PC-9 (cell line): Measurements from ENCODE around the gene PUS1. TPM values are rescaled to one million over a fixed set of nuclear protein-coding genes. Genes with fewer than 3 reads are reported as not detected.

Experiments
- BruUV-seq: library from RNA; stranded (reverse); fragments of 400-500 nt; replicated peaks from 2 replicates; lab custom pipeline; 2021; lab: Mats Ljungman, UMichigan
- CTCF ChIA-PET: fragments of 300-600 bp; sonication (Branson Sonifier 250); formaldehyde crosslinking; loops from one replicate; lab custom pipeline; 2022; ENCODE audit warnings: antibody characterized with exemption; lab: Charles Lee
- POLR2A ChIA-PET: fragments of 300-600 bp; sonication (Branson Sonifier 250); formaldehyde crosslinking; loops from one replicate; lab custom pipeline; 2022; ENCODE audit warnings: antibody characterized with exemption; ENCODE audit not compliant: unreplicated experiment; lab: Charles Lee
- DNase-seq, 2 experiments: peaks; one replicate each; pipeline versions ENCODE4 v3.0.0 to v3.0.0-alpha.2; 2015 to 2022; ENCODE audit warnings: mixed read lengths in 1 of 2
- H2AFZ ChIP-seq: fragments of 200-600 bp; sonication (generic); 2 replicates; pipeline ENCODE4 v1.8.1; 2017; ENCODE audit warnings: antibody characterized with exemption
- H3F3A ChIP-seq: fragments of 200-600 bp; sonication (generic); 2 replicates; pipeline ENCODE4 v1.8.1; 2017; ENCODE audit warnings: antibody characterized with exemption, mild to moderate bottlenecking, low read depth; ENCODE audit not compliant: insufficient read depth
- H3K27ac ChIP-seq: fragments of 200-600 bp; sonication (generic); 2 replicates; pipeline ENCODE4 v1.6.1; 2016; ENCODE audit warnings: mixed run types
- H3K27me3 ChIP-seq: fragments of 200-600 bp; sonication (generic); 2 replicates; pipeline ENCODE4 v1.6.1; 2016; ENCODE audit warnings: low read depth, mixed run types; ENCODE audit not compliant: insufficient read depth
- H3K36me3 ChIP-seq: fragments of 200-600 bp; sonication (generic); 2 replicates; pipeline ENCODE4 v1.6.1; 2016; ENCODE audit warnings: low read depth, mixed run types
- H3K4me1 ChIP-seq: fragments of 200-600 bp; sonication (generic); replicated peaks from 2 replicates; pipeline ENCODE4 v1.6.1; 2016; ENCODE audit warnings: mixed run types; ENCODE audit not compliant: insufficient read depth
- H3K4me2 ChIP-seq: fragments of 200-600 bp; sonication (generic); 2 replicates; pipeline ENCODE4 v1.6.1; 2017; ENCODE audit warnings: mixed run types
- H3K4me3 ChIP-seq: fragments of 200-600 bp; sonication (generic); 2 replicates; pipeline ENCODE4 v1.6.1; 2016; ENCODE audit warnings: mixed run types
- H3K79me2 ChIP-seq: fragments of 200-600 bp; sonication (generic); 2 replicates; pipeline ENCODE4 v1.6.1; 2017; ENCODE audit warnings: low read depth, mixed run types
- H3K9me2 ChIP-seq: fragments of 200-600 bp; sonication (generic); 2 replicates; pipeline ENCODE4 v1.8.1; 2017; ENCODE audit warnings: mild to moderate bottlenecking; ENCODE audit not compliant: insufficient read depth
- H3K9me3 ChIP-seq: fragments of 200-600 bp; sonication (generic); 2 replicates; pipeline ENCODE4 v1.8.1; 2016; ENCODE audit warnings: low read depth; ENCODE audit not compliant: insufficient read depth
- H4K20me1 ChIP-seq: fragments of 200-600 bp; sonication (generic); 2 replicates; pipeline ENCODE4 v1.8.1; 2017; ENCODE audit not compliant: insufficient read depth
- EZH2 ChIP-seq: fragments of 200-600 bp; sonication (generic); IDR thresholded peaks from 2 replicates; pipeline ENCODE4 v1.8.0; 2017; ENCODE audit warnings: antibody characterized with exemption, low read depth
- intact Hi-C: fragments of 100-400 bp; cut with micrococcal nuclease; formaldehyde crosslinking; loops from one replicate; pipeline ENCODE4 v1.10.0; 2022; ENCODE audit not compliant: unreplicated experiment
- total RNA-seq: library from RNA; stranded (reverse); gene quantifications from 2 replicates; pipeline ENCODE4 v1.2.3, GENCODE V29; 2021
- TF ChIP-seq, protein P1 (sequence below): fragments of 200-600 bp; sonication (generic); conservative IDR thresholded peaks from 2 replicates; pipeline ENCODE4 v1.6.1; 2017; ENCODE audit warnings: mixed run types, antibody characterized with exemption, mild to moderate bottlenecking, moderate library complexity

Gene PUS1
- total RNA-seq, 1 experiment from 2014 or later, result 37.0 TPM

DNA sequence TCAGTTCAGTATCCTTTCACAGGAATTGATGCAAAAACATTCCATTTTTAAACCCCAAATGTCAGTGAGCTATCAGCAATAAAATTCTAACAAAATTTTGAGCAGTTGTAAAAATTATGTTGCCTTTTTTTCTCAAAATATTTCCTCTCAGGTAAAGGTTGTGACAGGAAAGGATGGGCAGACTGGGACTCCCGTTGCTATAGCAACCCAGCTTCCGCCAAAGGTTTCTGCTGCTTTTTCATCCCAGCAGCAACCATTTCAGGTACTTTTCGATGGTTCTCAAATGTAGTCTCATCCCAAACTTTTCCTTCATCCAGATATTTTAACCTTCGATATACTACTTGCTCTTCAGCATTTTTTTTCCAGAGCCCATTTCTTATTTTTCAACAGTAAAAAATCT lies 34.3 kb downstream of the PUS1 start:
- BruUV-seq, result no TSS peak
- peaks cover 82% of the 10 kb centered on the region for H4K20me1 ChIP-seq
- H3K27me3 ChIP-seq, result no peaks in the 10 kb centered on the region
- no peaks in the 10 kb centered on the region for H3K9me3 ChIP-seq
- H3K4me3 ChIP-seq, result no peak overlapping the region
- intact Hi-C loops, result no loop called here
- H3K4me2 ChIP-seq, result no peak overlapping the region
- H3K36me3 ChIP-seq, result peaks cover 7% of the 10 kb centered on the region; the same call in 1 of the 2 replicates
- peaks cover 86% of the 10 kb centered on the region for H3K79me2 ChIP-seq
- no peak overlapping the region for H3K27ac ChIP-seq
- TF ChIP-seq, protein P1, sequence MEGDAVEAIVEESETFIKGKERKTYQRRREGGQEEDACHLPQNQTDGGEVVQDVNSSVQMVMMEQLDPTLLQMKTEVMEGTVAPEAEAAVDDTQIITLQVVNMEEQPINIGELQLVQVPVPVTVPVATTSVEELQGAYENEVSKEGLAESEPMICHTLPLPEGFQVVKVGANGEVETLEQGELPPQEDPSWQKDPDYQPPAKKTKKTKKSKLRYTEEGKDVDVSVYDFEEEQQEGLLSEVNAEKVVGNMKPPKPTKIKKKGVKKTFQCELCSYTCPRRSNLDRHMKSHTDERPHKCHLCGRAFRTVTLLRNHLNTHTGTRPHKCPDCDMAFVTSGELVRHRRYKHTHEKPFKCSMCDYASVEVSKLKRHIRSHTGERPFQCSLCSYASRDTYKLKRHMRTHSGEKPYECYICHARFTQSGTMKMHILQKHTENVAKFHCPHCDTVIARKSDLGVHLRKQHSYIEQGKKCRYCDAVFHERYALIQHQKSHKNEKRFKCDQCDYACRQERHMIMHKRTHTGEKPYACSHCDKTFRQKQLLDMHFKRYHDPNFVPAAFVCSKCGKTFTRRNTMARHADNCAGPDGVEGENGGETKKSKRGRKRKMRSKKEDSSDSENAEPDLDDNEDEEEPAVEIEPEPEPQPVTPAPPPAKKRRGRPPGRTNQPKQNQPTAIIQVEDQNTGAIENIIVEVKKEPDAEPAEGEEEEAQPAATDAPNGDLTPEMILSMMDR, result no peak
- no peak for DNase-seq
- no peaks in the 10 kb centered on the region for H3K9me2 ChIP-seq
- H2AFZ ChIP-seq, result no peak overlapping the region
- no peaks in the 10 kb centered on the region for H3K4me1 ChIP-seq
- peaks cover 5% of the 10 kb centered on the region; the same call in 1 of the 2 replicates for H3F3A ChIP-seq
- ChIA-PET CTCF (no interaction called here), POLR2A (no interaction called here)

DNA sequence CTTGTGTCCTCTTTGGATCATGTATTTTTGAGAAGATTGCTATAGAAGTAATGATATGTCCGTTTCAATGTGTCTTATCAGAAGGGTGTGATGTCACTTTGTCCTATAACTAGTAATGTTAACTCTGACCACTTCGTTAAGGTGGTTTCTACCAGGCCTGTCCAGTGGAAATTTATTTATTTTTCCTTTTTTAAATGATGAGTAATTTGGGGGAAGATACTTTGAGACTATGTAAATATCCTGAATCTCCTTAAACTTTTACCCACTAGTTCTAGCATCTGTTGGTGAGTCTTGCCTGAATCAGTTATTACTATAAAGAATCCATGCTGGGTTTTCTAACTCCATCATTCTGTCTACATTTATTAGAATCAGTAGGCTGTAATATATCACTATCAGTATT lies 36.0 kb downstream of the PUS1 start:
- peaks cover 82% of the 10 kb centered on the region for H4K20me1 ChIP-seq
- ChIA-PET POLR2A (no interaction called here), CTCF (no interaction called here)
- no peak for DNase-seq
- H3K4me3 ChIP-seq, result no peak overlapping the region
- H3F3A ChIP-seq, result peaks cover 5% of the 10 kb centered on the region; the same call in 1 of the 2 replicates
- H3K27me3 ChIP-seq, result no peaks in the 10 kb centered on the region
- no TSS peak for BruUV-seq
- H3K9me3 ChIP-seq, result no peaks in the 10 kb centered on the region
- TF ChIP-seq, protein P1, result no peak
- TF ChIP-seq EZH2, result no peak
- no peaks in the 10 kb centered on the region for H3K4me1 ChIP-seq
- intact Hi-C loops, result no loop called here
- H3K36me3 ChIP-seq, result peaks cover 7% of the 10 kb centered on the region; the same call in 1 of the 2 replicates
- peaks cover 86% of the 10 kb centered on the region for H3K79me2 ChIP-seq
- H3K27ac ChIP-seq, result no peak overlapping the region
- H2AFZ ChIP-seq, result no peak overlapping the region
- H3K9me2 ChIP-seq, result no peaks in the 10 kb centered on the region
- H3K4me2 ChIP-seq, result no peak overlapping the region

DNA sequence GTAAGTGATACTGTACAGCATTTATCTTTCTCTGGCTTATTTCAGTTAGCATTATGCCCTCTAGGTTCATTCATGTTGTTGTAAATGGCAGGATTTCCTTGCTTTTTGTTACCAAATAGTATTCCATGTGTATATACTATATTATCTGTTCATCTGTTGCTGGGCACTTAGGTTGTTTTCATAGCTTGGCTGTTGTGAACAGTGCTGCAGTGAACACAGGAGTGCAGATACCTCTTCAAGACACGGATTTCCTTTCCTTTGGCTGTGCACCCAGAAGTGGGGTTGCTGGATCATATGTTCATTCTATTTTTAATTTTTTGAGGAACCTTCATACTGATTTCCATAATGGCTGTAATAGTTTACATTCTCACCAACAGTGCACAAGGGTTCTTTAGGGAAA lies 42.1 kb downstream of the PUS1 start:
- H3K27me3 ChIP-seq, result no peaks in the 10 kb centered on the region
- intact Hi-C loops, result no loop called here
- H4K20me1 ChIP-seq, result peaks cover 98% of the 10 kb centered on the region
- H2AFZ ChIP-seq, result no peak overlapping the region
- H3K4me2 ChIP-seq, result no peak overlapping the region
- H3F3A ChIP-seq, result peaks cover 8% of the 10 kb centered on the region; the same call in 1 of the 2 replicates
- H3K4me1 ChIP-seq, result no peaks in the 10 kb centered on the region
- POLR2A ChIA-PET, result no interaction called here
- H3K9me2 ChIP-seq, result no peaks in the 10 kb centered on the region
- H3K4me3 ChIP-seq, result no peak overlapping the region
- no peak for DNase-seq
- no peaks in the 10 kb centered on the region for H3K9me3 ChIP-seq
- TF ChIP-seq, protein P1, result no peak
- no peak for TF ChIP-seq EZH2
- peaks cover 11% of the 10 kb centered on the region; the same call in 1 of the 2 replicates for H3K36me3 ChIP-seq
- no TSS peak for BruUV-seq
- CTCF ChIA-PET, result no interaction called here
- H3K27ac ChIP-seq, result no peak overlapping the region
- H3K79me2 ChIP-seq, result peaks cover 98% of the 10 kb centered on the region
